Glutamatergic neuron (in vitro differentiated cells): Measurements from ENCODE around the gene PRDM16. TPM values are rescaled to one million over a fixed set of nuclear protein-coding genes. Genes with fewer than 3 reads are reported as not detected.

Experiments
- DNase-seq: peaks from one replicate; pipeline ENCODE4 v3.0.0; 2022
- H3K27ac Mint-ChIP-seq: one replicate; pipeline ENCODE4 v1.8.0; 2020; ENCODE audit warnings: mild to moderate bottlenecking, mixed read lengths, inconsistent platforms; ENCODE audit not compliant: unreplicated experiment
- H3K27me3 Mint-ChIP-seq: one replicate; pipeline ENCODE4 v1.8.0; 2020; ENCODE audit warnings: mild to moderate bottlenecking, moderate library complexity, mixed read lengths, inconsistent platforms; ENCODE audit not compliant: unreplicated experiment
- H3K36me3 Mint-ChIP-seq: one replicate; pipeline ENCODE4 v1.8.0; 2020; ENCODE audit warnings: mild to moderate bottlenecking, mixed read lengths, inconsistent platforms; ENCODE audit not compliant: unreplicated experiment
- H3K4me1 Mint-ChIP-seq: one replicate; pipeline ENCODE4 v1.8.0; 2020; ENCODE audit warnings: mild to moderate bottlenecking, low read depth, mixed read lengths, inconsistent platforms; ENCODE audit not compliant: unreplicated experiment
- H3K4me3 Mint-ChIP-seq: one replicate; pipeline ENCODE4 v1.8.0; 2020; ENCODE audit warnings: mild to moderate bottlenecking, mixed read lengths, inconsistent platforms; ENCODE audit not compliant: unreplicated experiment
- H3K9me3 Mint-ChIP-seq: one replicate; pipeline ENCODE4 v1.8.0; 2020; ENCODE audit warnings: mild to moderate bottlenecking, moderate library complexity, mixed read lengths, inconsistent platforms; ENCODE audit not compliant: unreplicated experiment
- total RNA-seq: library from RNA; stranded (reverse); fragmentation: NEBNext Ultra II Directional; extraction: Animal tissue kit (Norgen Biotek cat#: 25700); gene quantifications from one replicate; pipeline ENCODE4 v1.2.1, GENCODE V29; 2021; ENCODE audit not compliant: unreplicated experiment
- TF ChIP-seq, protein P1 (sequence below): fragments of 200-600 bp; sonication (generic); IDR thresholded peaks from one replicate; pipeline ENCODE4 v1.5.0; 2021; ENCODE audit not compliant: partially characterized antibody, unreplicated experiment

PRDM16 gene
- total RNA-seq, 1 donor from 2014 or later = 0.07 TPM

- Mint-ChIP-seq H3K9me3 (peaks cover 2% of the 10 kb centered on the region), H3K4me1 (peaks cover 7% of the 10 kb centered on the region), H3K4me3 (no peak overlapping the region), H3K36me3 (no peaks in the 10 kb centered on the region), H3K27me3 (peaks cover 10% of the 10 kb centered on the region), H3K27ac (no peak overlapping the region)
- TF ChIP-seq, protein P1, sequence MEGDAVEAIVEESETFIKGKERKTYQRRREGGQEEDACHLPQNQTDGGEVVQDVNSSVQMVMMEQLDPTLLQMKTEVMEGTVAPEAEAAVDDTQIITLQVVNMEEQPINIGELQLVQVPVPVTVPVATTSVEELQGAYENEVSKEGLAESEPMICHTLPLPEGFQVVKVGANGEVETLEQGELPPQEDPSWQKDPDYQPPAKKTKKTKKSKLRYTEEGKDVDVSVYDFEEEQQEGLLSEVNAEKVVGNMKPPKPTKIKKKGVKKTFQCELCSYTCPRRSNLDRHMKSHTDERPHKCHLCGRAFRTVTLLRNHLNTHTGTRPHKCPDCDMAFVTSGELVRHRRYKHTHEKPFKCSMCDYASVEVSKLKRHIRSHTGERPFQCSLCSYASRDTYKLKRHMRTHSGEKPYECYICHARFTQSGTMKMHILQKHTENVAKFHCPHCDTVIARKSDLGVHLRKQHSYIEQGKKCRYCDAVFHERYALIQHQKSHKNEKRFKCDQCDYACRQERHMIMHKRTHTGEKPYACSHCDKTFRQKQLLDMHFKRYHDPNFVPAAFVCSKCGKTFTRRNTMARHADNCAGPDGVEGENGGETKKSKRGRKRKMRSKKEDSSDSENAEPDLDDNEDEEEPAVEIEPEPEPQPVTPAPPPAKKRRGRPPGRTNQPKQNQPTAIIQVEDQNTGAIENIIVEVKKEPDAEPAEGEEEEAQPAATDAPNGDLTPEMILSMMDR = no peak
- DNase-seq = no peak
These were observed 375.7 kb downstream of the PRDM16 start for GRCh38 chr1:3444736-3445135.

GRCh38 chr1:3450202-3450863 is 381.3 kb downstream of the PRDM16 start:
- no peaks in the 10 kb centered on the region for H3K4me1 Mint-ChIP-seq

DNA sequence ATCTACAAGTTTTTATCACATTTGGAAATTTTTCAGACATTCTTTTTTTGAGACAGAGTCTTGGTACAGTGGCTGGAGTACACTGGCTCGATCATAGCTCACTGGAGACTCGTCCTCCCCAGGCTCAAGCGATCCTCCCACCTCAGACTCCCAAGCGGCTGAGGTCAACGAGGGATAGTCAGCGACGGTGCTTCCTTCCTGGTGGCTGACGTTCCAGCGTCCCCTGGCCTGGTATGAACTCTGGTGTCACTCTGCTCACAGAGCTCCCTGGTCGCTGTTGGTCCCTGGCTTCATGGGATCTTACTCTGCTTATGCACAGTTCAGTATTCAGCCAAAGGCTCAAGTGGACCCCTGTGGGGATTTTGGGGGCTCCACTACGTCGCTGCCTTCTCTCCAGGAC is 382.0 kb downstream of the PRDM16 start:
- Mint-ChIP-seq H3K27ac (no peak overlapping the region), H3K9me3 (no peaks in the 10 kb centered on the region), H3K36me3 (no peaks in the 10 kb centered on the region), H3K4me3 (no peak overlapping the region), H3K4me1 (no peaks in the 10 kb centered on the region), H3K27me3 (peaks cover 3% of the 10 kb centered on the region)
- DNase-seq = no peak
- TF ChIP-seq, protein P1 = no peak

More at GRCh38 chr1:3450202-3450863, 381.3 kb downstream of the PRDM16 start:
- Mint-ChIP-seq H3K9me3 (no peaks in the 10 kb centered on the region), H3K27ac (no peak overlapping the region), H3K4me3 (no peak overlapping the region), H3K36me3 (no peaks in the 10 kb centered on the region), H3K27me3 (peaks cover 6% of the 10 kb centered on the region)
- DNase-seq = no peak
- TF ChIP-seq, protein P1 = no peak

- TF ChIP-seq, protein P1 = no peak
- H3K36me3 Mint-ChIP-seq = no peaks in the 10 kb centered on the region
- peaks cover 2% of the 10 kb centered on the region for H3K4me1 Mint-ChIP-seq
- H3K27ac Mint-ChIP-seq = no peak overlapping the region
- no peaks in the 10 kb centered on the region for H3K9me3 Mint-ChIP-seq
- no peak for DNase-seq
- peaks cover 3% of the 10 kb centered on the region for H3K27me3 Mint-ChIP-seq
- H3K4me3 Mint-ChIP-seq = no peak overlapping the region
These were observed 383.2 kb downstream of the PRDM16 start for GRCh38 chr1:3451994-3452865.

DNA sequence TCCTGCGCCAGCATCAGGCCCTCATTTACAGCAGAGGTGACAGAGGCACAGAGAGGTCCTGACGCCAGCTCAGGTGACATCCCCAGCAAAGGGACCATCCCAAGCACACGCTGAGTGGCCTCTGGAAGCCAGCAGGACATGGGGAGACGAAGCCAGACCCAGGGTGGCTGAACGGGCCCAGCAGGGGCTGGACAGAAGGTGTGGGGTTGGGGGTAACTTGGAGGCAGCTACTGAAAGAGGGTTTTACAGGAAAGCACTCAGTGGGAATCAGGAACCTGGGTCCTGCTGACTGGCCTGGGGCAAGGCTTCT is 383.8 kb downstream of the PRDM16 start:
- TF ChIP-seq, protein P1 = no peak
- no peaks in the 10 kb centered on the region for H3K9me3 Mint-ChIP-seq
- no peaks in the 10 kb centered on the region for H3K36me3 Mint-ChIP-seq
- H3K27ac Mint-ChIP-seq = no peak overlapping the region
- H3K4me1 Mint-ChIP-seq = peaks cover 5% of the 10 kb centered on the region
- H3K4me3 Mint-ChIP-seq = no peak overlapping the region
- peaks cover 3% of the 10 kb centered on the region for H3K27me3 Mint-ChIP-seq
- DNase-seq = no peak
